Activated T-cell treated with anti-CD3 and anti-CD28 coated beads, Interleukin-2, amount 50 U/mL, for 48 hours (primary cell): ENCODE results near the gene ETV6.

ENCODE experiments used
- DNase-seq, 2 experiments: peaks; one replicate each; pipeline ENCODE4 v3.0.0-alpha.2; 2020

Gene ETV6

GRCh38 chr12:11763760-11764520 lies 114.5 kb downstream of the ETV6 start:
- DNase-seq = no peak

DNA sequence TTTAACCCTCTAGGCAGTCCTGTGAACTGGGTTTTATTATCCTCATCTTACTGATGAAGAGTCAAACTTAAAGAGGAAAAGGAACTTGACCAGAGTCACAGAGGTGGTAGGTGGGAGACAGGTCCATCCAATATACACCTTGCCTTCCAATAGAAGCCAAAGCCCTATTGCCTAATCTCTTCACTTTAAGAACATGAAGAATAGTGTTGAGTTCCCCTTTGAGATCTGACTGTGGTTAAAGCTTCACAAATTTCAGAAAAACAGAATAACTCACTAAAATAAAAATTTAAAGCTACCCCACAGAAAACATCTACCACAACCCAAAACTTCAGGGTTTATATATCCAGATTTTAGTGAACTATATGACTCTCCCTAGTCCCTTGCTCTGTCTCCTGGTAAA lies 115.4 kb downstream of the ETV6 start:
- DNase-seq = no peak

DNA sequence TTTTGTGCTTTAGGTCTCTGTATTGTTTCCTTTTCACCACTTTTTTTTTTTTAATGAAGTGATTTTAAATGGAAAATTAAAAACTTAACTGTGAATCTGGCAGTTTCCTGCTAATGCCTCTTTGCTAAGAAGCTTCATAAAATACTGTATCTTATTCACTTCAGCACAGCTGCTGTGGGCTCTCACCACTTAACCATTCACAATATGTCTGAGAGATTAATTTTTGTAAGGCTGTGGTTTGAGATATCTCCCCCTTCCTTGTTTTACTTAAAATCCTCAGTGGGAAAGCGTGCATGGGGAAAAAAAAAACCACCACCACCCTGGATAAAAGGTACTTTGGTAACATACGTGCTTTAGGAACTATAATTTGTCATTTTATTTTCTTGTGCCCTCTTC lies 115.9 kb downstream of the ETV6 start:
- no peak for DNase-seq

GRCh38 chr12:11765817-11766794 lies 116.6 kb downstream of the ETV6 start:
- peak; percentile 80 to 83 for DNase-seq

DNA sequence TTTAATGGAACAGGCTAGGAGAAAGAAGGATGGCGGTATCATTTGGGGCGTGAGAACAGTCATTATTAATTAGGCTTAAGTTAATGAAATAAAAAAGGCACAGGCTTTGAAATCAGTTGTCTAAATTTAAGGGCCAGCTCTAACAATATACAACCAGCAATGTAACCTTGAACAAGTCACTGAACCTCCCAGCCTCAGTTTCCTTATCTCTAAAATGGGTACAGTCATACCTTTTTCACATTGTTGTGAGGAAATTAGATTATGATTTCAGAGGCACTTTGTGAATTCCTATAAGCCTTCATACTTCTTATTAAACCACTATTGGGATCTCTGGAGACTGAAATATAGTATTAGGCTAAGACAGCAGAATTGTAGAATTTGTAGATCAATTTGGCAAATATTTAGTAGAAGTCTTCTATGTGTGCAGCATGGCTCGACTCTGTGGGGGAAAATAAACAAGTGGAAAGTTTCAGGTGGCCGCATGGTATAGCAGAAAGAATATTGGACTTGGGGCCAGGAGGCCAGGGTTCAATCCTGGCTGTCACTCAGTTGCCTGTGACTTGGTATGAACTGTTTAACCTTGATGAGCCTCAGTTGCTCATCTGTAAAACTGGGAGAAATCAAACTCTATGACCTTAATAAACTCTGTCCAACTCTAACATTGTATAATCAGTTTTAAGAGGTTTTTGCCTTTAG lies 117.7 kb downstream of the ETV6 start:
- no peak for DNase-seq

DNA sequence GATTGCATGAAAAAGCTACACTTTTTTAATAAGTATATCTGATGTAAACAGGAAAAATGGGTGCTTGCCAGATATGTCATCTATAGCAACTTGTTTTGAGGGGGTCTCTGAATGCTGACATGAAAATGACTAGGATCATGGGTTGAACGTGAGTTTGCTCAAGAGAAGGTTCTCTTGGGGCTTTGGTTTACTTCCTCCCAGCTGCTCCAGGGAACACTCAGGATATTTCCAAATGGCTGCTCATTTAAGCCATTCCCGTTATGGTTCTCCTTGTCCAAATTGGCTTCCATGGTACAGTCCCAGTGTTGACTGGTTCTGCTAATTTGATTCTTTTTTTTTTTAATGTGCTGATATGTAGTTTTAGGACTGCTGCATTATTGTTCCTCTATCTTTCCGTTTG lies 118.3 kb downstream of the ETV6 start:
- no peak for DNase-seq

DNA sequence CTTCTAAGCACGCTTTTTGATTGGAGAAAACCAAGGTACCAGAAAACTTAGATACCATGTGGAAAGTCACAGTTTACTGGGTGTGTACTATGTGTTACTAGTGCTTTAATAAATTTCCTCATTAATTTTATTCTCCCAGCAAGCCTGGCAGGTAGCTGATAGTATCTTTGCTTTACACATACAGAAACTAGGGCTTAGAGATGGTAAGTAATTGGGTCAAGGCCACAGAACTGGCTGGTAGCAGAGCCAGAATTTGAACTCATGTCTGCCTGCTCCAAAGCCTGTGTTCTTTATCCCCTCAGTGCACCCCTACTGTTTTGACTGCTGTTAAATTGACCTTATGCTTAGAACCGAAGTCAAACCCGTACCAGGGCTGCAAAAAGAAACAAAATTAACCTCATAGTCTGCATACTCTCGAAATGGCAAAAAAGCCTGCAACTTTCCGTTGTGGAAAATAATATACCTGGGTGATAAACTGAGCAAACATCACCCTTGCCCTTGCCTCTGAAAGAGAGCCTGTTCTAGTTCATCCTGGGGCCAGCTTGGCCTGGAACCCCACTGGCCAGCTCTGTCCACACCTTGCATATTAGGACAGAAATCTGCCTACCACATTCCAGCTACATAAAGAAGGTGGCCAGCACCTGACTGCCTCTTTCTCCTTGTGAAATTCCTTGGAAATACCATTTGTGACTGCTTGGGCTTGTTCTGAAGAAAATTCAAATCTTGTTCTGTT lies 118.9 kb downstream of the ETV6 start:
- no peak for DNase-seq

DNA sequence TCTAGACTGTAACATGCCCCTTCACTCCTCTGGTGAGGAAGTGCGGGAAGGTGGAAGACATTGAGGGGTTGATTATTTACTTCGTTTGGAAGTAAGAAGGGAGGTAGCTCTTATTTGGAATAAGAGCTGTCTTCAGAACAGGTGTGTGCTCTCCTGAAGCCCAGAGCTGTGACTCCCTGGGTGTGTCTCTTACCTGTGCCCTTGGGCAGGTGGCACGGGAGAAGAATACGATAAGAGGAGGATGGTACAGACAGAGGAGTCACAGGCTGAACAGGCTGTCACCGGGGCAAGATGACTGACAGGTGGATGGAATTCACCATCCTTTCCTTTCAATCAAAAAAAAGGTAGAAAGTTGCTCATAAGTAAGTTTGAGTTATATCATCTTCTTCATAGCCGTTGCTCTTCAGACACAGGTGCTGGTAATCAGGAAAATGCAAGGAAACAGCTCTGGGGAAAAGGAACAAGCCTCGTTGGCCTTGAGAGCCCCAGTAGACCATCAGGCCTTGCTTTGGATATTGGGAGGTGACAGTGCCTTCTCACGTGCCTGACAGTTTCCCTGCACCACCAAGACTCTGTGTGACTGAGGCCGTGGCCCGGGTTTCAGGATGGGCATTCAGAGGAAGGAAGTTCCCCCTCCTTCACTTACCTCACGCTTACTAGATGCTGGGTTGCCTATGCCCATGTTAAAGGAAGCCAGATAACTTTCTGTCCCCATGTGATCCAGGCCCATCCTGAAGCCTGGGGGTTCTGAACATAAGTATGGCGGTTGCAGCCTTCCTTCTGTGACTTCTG lies 120.4 kb downstream of the ETV6 start:
- no peak for DNase-seq

- no peak for DNase-seq
Observed at GRCh38 chr12:11771356-11771755, 121.9 kb downstream of the ETV6 start.

DNA sequence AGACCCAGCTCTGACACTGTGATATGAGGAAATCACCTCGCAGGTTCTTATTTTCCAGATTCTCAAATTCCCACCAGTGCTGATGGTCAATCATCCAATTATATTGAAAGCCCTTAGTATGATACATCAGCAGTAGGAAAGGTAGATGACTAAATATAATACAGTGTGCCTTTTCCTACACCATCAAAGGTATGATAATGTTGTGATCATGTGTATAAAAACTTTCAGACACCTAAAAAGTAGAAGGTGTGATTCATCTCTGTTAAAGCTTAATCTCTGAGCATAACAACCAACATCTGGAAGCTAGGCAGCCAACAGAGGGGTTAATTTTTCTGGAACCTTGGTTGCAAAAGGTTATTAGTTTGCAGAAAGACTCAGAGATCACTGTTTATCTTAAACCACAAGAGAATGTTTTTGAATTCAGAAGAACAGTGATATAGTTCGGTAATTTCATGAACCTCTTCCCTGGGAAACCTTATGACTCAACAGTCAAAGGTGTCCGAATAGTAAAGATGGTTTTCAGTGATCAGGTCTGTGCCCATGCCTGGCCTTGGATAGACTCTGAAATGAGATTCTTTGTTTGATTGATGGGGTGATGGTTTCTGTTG lies 122.5 kb downstream of the ETV6 start:
- peak in 1 of 2 experiments; percentile 48 for DNase-seq

- DNase-seq = no peak
Observed at GRCh38 chr12:11773889-11774677, 124.6 kb downstream of the ETV6 start.

GRCh38 chr12:11774821-11775220 lies 125.3 kb downstream of the ETV6 start:
- DNase-seq = no peak

- no peak for DNase-seq
Observed at GRCh38 chr12:11776316-11776715, 126.8 kb downstream of the ETV6 start.

DNA sequence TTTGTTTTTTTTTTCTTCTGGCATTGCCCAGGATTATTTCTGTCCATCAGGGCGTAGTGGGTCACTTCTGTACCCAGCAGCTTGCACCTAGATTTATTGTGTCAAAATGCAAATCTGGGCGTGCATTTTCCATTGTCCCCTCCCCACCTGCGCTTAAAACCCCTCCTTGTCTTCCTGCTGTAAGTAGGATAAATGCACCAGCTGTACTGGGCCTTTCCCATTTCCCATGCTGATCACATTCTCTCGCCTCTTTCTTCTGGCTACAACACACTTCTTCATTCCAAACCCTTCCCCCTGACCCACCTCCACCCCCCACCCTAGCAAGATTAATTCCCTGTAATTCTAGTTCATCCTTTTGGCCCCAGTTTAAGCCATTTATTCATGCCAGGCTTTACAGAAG lies 128.0 kb downstream of the ETV6 start:
- no peak for DNase-seq

GRCh38 chr12:11777962-11778361 lies 128.5 kb downstream of the ETV6 start:
- DNase-seq = no peak

DNA sequence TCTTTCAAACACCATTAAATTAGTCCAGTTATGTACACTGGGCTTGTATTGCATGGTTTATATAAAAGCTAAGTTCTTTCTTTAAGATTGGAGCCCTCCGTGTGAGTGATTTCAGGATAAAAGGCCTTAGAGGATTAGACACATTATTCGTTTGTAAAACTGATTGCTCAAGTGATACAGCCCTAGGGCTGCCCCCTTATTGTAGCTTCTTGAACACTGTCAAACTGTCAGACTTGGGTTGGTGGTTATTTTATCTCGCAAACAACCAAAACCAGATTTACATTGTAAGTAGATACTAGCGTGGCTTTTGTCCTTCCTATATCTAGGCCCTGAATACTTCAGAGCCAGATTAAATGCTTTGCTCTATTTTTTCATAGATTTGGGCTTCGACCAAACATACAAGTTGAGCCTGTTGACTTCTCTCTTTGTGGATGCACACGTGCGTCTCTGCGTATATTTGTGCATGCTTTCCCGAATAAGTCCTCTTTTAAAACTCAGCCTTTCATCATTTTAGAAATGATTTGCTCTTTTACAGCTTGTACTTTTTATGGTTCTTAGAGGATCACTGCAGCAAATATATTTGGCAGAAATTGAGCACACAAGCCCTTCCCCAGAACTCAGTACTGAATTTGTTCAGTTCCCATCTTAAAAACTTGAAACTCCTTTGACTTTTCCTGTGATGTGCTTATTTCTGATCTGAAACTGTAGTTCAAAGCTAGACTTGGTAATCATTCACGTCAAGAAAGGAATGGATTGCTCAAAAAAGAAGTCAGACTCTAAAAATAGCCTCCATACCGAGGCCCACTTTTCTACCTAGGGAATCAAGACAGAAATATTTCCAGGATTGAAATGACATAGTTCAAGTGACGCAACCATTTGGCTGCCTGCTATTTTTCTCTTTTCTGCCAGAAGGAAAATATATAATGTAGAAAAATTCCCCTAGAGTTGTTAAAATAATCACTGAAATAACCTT lies 129.5 kb downstream of the ETV6 start:
- no peak for DNase-seq

DNA sequence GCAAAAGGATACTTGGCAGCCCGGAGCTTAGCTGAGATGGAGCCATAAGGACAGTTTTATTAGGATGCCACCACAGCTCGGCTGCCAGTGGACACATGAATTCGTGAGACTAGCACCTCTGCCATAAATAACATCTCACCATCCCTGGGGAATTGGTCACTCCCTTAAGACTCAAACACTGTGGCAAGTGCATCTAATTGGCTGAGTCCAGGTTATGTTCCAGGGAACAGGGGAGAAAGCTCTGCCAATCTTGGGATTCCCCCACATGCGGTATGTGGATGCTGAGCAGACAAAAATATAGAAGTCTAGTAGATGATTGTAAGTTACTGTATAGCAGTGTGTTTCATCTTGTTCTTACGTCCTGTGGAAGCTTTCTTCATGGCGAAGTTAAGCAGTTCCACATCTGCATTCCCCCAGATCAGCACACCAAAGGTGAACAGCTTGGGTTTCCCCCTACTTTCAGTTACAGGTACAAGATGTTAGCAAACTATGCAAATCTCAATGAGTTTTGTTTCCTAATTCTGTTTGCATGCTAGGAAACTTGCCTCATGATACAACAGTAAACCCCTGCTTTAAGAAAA lies 131.1 kb downstream of the ETV6 start:
- DNase-seq = peak in 1 of 2 experiments; percentile 19

- DNase-seq = no peak
Observed at GRCh38 chr12:11782914-11783420, 133.5 kb downstream of the ETV6 start.

DNA sequence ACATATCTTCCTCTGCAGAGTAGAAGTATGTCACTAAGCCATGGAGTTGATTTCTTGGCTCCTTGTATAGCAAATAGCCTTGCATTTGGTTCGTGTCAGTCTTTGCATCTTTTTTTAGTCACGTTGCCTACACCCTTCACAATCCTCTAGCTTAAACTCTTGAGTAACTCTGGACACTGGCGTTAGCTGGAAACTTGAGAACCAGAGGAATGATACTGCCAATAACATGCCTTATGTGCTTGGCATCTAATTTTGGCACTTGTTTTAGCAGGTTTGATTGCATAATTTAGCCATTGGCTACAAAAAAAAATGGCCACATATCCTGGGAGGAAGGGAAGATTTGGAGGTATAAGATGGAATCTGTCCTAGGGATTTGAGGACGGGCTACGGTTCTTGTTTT lies 136.2 kb downstream of the ETV6 start:
- DNase-seq = no peak
